ENCODE measurements around the gene CR1L.
"Not testable (repeated sequence)": the region's sequence is repeated elsewhere in the genome, so short reads cannot be mapped to it uniquely, and the experiment has no call there.

The CR1L gene

GRCh38 chr1:207644852-207645634 lies at the start of gene CR1L:
Gene CR1L, plus strand, starts transcription at chr1:207645133. Its CDS starts 101 bp downstream, at chr1:207645234.
- peak; percentile 70 for DNase-seq (ENCODE audit: low read depth in 2 of 2)

GRCh38 chr1:207603777-207604176 lies 41.2 kb upstream of the CR1L start:
- no peak for DNase-seq (ENCODE audit: low read depth in 2 of 2)

GRCh38 chr1:207605444-207606361 lies 39.2 kb upstream of the CR1L start:
- no peak for DNase-seq (ENCODE audit: low read depth in 2 of 2)

GRCh38 chr1:207606362-207606755 lies 38.6 kb upstream of the CR1L start:
- DNase-seq (ENCODE audit: low read depth in 2 of 2): no peak

- DNase-seq (ENCODE audit: low read depth in 2 of 2): no peak
Measured at GRCh38 chr1:207612762-207613161, 32.2 kb upstream of the CR1L start.

GRCh38 chr1:207619871-207620542 lies 24.9 kb upstream of the CR1L start:
- no peak for DNase-seq (ENCODE audit: low read depth in 2 of 2)

- no peak for DNase-seq (ENCODE audit: low read depth in 2 of 2)
Measured at GRCh38 chr1:207620543-207620893, 24.4 kb upstream of the CR1L start.

- DNase-seq (ENCODE audit: low read depth in 2 of 2): not testable (repeated sequence)
Measured at GRCh38 chr1:207625504-207626071, 19.3 kb upstream of the CR1L start.

- no peak for DNase-seq (ENCODE audit: low read depth in 2 of 2)
Measured at GRCh38 chr1:207626972-207627337, 18.0 kb upstream of the CR1L start.

GRCh38 chr1:207627496-207627895 lies 17.4 kb upstream of the CR1L start:
- no peak for DNase-seq (ENCODE audit: low read depth in 2 of 2)

GRCh38 chr1:207628776-207629175 lies 16.2 kb upstream of the CR1L start:
- DNase-seq (ENCODE audit: low read depth in 2 of 2): no peak

- DNase-seq (ENCODE audit: low read depth in 2 of 2): no peak
Measured at GRCh38 chr1:207631137-207631536, 13.8 kb upstream of the CR1L start.

GRCh38 chr1:207633226-207633625 lies 11.7 kb upstream of the CR1L start:
- DNase-seq (ENCODE audit: low read depth in 2 of 2): no peak

GRCh38 chr1:207633699-207634289 lies 11.1 kb upstream of the CR1L start:
- DNase-seq (ENCODE audit: low read depth in 2 of 2): not testable (repeated sequence)

- DNase-seq (ENCODE audit: low read depth in 2 of 2): not testable (repeated sequence)
Measured at GRCh38 chr1:207634293-207634692, 10.6 kb upstream of the CR1L start.

GRCh38 chr1:207635569-207636186 lies 9.3 kb upstream of the CR1L start:
- not testable (repeated sequence) for DNase-seq (ENCODE audit: low read depth in 2 of 2)

- DNase-seq (ENCODE audit: low read depth in 2 of 2): not testable (repeated sequence)
Measured at GRCh38 chr1:207638487-207639145, 6.3 kb upstream of the CR1L start.

GRCh38 chr1:207639362-207639761 lies 5.6 kb upstream of the CR1L start:
- DNase-seq (ENCODE audit: low read depth in 2 of 2): not testable (repeated sequence)

- no peak for DNase-seq (ENCODE audit: low read depth in 2 of 2)
Measured at GRCh38 chr1:207644166-207644851, 624 bp upstream of the CR1L start.

GRCh38 chr1:207645635-207646081 lies 725 bp downstream of the CR1L start:
- no peak for DNase-seq (ENCODE audit: low read depth in 2 of 2)
